GM10248 (cell line): ENCODE data around the gene IRF2BP2.

ENCODE experiments used
- CTCF ChIA-PET: fragments of 300-600 bp; sonication (Branson Sonifier 250); formaldehyde crosslinking; extraction: SDS; loops from one replicate; lab custom pipeline; 2021; ENCODE audit warnings: antibody characterized with exemption; lab: Yijun Ruan, JAX
- POLR2A ChIA-PET: fragments of 350-650 bp; sonication (Branson Sonifier 250); formaldehyde crosslinking; extraction: SDS; loops from one replicate; lab custom pipeline; 2020; ENCODE audit warnings: antibody characterized with exemption; lab: Yijun Ruan, JAX
- DNase-seq: peaks from one replicate; pipeline ENCODE4 v3.0.0; 2012; ENCODE audit errors: extremely low spot score
- TF ChIP-seq, protein P1 (sequence below): IDR thresholded peaks from 2 replicates; pipeline ENCODE4 v1.5.1; 2012; ENCODE audit warnings: mild to moderate bottlenecking, low read depth; ENCODE audit errors: extremely low read depth, missing control alignments, control extremely low read depth

Gene IRF2BP2

DNA sequence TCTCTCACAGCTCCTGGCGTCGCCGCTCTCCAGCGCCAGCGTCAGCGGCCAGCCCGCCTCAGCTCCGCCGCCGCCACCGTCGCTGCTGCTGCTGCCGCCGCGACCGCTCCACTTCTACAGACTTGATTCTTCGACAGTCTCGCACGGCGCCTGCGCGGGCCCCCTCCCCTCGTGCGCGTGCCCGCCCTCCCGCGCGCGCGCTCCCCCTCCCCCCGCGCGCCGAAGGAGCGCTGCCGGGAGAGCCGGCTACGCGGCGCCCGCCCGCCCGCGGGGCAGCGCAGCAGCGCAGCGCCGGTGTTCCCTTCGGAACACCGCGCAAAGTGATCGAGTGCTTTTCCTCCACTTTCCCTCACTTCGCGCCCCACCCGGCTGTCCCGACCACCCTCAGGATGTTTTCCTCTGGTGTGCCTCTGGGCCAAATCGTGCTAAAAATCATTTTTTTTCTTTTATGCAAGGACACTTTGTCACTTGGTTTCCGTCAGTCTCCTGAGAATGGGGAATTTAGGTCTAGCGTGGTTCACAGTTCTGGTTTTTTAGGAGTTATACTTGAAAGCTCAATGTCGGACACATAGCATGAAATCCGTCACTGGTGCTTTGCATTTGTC lies at the start of gene IRF2BP2:
Gene IRF2BP2, minus strand, starts transcription at position 118 of the 605 bp plus-strand sequence. CDS start 684 bp downstream, outside the sequence.
- ChIA-PET CTCF (interaction anchor here (1.2 kb wide), 1 partner anchor 15 kb away, joined by 3 read pairs; no protein-coding TSS in a partner anchor), POLR2A (interaction anchor here (0.7 to 3.1 kb wide), 16 partner anchors 9 to 465 kb away, joined by 3 to 20 read pairs (median 4); no protein-coding TSS in a partner anchor)
- TF ChIP-seq, protein P1, sequence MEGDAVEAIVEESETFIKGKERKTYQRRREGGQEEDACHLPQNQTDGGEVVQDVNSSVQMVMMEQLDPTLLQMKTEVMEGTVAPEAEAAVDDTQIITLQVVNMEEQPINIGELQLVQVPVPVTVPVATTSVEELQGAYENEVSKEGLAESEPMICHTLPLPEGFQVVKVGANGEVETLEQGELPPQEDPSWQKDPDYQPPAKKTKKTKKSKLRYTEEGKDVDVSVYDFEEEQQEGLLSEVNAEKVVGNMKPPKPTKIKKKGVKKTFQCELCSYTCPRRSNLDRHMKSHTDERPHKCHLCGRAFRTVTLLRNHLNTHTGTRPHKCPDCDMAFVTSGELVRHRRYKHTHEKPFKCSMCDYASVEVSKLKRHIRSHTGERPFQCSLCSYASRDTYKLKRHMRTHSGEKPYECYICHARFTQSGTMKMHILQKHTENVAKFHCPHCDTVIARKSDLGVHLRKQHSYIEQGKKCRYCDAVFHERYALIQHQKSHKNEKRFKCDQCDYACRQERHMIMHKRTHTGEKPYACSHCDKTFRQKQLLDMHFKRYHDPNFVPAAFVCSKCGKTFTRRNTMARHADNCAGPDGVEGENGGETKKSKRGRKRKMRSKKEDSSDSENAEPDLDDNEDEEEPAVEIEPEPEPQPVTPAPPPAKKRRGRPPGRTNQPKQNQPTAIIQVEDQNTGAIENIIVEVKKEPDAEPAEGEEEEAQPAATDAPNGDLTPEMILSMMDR, result no peak
- DNase-seq, result peak; percentile 89

GRCh38 chr1:234659538-234659937 lies 49.6 kb upstream of the IRF2BP2 start:
- POLR2A ChIA-PET, result no interaction called here
- TF ChIP-seq, protein P1, result no peak
- DNase-seq, result no peak
- CTCF ChIA-PET, result interaction anchor here (0.7 to 2.9 kb wide), 3 partner anchors 10 to 48 kb away, joined by 4 to 18 read pairs (median 4); no protein-coding TSS in a partner anchor

DNA sequence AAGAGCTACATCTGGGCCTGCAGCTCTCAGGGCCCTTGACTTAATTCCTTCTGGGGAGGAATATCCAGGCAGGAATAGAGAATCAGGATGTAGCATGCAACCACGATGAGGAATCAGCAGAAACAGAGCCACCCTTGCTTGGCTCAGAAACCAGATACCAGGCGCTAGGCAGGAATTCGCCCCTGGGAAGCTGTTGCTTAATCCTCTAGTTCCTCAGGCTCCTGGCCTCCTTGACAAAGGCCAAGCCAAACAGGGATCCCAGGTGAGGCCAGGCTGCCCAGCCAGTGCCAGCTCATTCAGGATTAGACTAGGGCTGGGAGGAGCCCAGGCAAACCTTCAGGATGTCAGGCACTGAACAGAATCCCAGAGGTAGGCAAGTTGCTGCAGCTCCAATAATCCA lies 48.2 kb upstream of the IRF2BP2 start:
- ChIA-PET POLR2A (interaction anchor here (0.6 kb wide), 1 partner anchor 82 kb away, joined by 3 read pairs; no protein-coding TSS in a partner anchor), CTCF (interaction anchor here (1.0 to 2.9 kb wide), 10 partner anchors 8 to 111 kb away, joined by 3 to 18 read pairs (median 4); no protein-coding TSS in a partner anchor)
- TF ChIP-seq, protein P1, result no peak
- DNase-seq, result no peak

- TF ChIP-seq, protein P1, result no peak
- ChIA-PET POLR2A (no interaction called here), CTCF (interaction anchor here (0.7 to 2.9 kb wide), 14 partner anchors 8 to 228 kb away, joined by 3 to 18 read pairs (median 4); no protein-coding TSS in a partner anchor)
- peak; percentile 51 for DNase-seq
Measured at GRCh38 chr1:234656944-234657654, 47.1 kb upstream of the IRF2BP2 start.

DNA sequence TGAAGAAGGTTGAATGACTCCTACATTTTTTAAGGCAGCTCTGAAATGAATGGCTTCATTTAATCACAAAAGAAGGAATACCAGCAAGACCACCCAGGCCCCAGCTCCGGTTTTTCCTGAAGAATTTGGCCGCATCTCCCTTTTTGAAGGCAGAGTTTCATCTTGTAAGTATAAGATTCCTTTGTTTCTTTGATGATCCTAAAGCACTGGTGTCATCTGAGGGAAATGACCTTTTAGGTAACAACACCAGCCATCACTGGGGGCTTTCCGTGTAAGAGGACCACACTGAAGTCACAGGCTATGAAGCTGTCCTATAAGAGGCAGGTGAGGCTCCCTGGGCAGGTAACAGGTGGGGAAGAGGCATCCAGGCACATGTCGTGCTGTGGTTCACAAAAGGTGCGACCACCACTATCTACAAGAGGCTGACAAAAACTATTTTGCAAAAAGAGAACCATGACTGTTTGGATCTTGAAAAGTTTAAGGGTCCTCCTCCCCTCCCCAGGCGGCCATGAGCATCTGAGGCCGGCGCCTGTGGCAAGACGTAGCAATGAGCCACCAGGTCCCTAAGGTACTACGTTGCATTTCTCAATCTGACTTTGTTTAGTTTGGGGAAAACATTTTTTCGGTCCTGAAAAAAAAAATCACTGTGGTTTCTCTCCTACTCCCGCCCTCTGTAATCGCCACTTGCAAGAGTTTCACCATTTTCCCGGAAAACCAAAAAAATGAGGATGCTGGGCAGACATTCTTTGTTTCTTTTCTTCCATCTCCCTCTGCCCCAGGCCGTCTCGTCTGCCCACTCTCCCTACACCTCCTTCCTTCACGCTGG lies 46.3 kb upstream of the IRF2BP2 start:
- CTCF ChIA-PET, result interaction anchor here (1.0 to 1.6 kb wide), 6 partner anchors 9 to 70 kb away, joined by 3 to 5 read pairs (median 4); no protein-coding TSS in a partner anchor
- no peak for DNase-seq
- POLR2A ChIA-PET, result no interaction called here
- TF ChIP-seq, protein P1, result no peak
